GM12801 (cell line): ENCODE measurements around the gene LPP.

Experiments
- CTCF ChIP-seq: IDR thresholded peaks from one replicate; pipeline ENCODE4 v1.5.1; 2011; ENCODE audit warnings: control low read depth; ENCODE audit not compliant: insufficient read length; ENCODE audit errors: extremely low read depth

The LPP gene

GRCh38 chr3:188673646-188674186, 519.8 kb downstream of the LPP start:
- TF ChIP-seq CTCF = no peak

- TF ChIP-seq CTCF = no peak
These were observed 520.6 kb downstream of the LPP start for GRCh38 chr3:188674595-188674994.

- TF ChIP-seq CTCF = no peak
These were observed 523.4 kb downstream of the LPP start for GRCh38 chr3:188677344-188677743.

- TF ChIP-seq CTCF = no peak
These were observed 526.2 kb downstream of the LPP start for GRCh38 chr3:188680189-188680588.

- no peak for TF ChIP-seq CTCF
These were observed 526.6 kb downstream of the LPP start for GRCh38 chr3:188680605-188681004.

- no peak for TF ChIP-seq CTCF
These were observed 528.4 kb downstream of the LPP start for GRCh38 chr3:188682316-188682715.

GRCh38 chr3:188683032-188683521, 529.1 kb downstream of the LPP start:
- no peak for TF ChIP-seq CTCF
